Right lobe of liver (tissue), 6 donors: ENCODE measurements around the gene IL34. TPM values are rescaled to one million over a fixed set of nuclear protein-coding genes. Genes with fewer than 3 reads are reported as not detected.

Source experiments
- ATAC-seq, 4 donors: fragments of 200-7000 bp; cut with Tn5 transposase; one replicate each; pipeline ENCODE4 v1.9.1; 2020; ENCODE audit warnings: mild to moderate bottlenecking in 4 of 4, moderate library complexity in 4 of 4
- DNase-seq, 3 donors: peaks; one replicate each; pipeline ENCODE4 v3.0.0-alpha.2; 2020
- H3K27ac ChIP-seq, 3 donors: fragments of 200-600 bp; one replicate each; pipeline ENCODE4 v1.8.0; 2022
- H3K27me3 ChIP-seq, 2 donors: fragments of 200-600 bp; one replicate each; pipeline ENCODE4 v1.8.0; 2022
- H3K36me3 ChIP-seq, 4 donors: fragments of 200-600 bp; sonication (generic) in 1 of 4; one replicate each; pipeline versions ENCODE4 v1.5.1 to v1.8.0; 2017 to 2022; ENCODE audit warnings: control low read depth in 1 of 4
- H3K4me1 ChIP-seq, 4 donors: fragments of 200-600 bp; sonication (generic) in 1 of 4; one replicate each; pipeline versions ENCODE4 v1.5.1 to v1.8.0; 2017 to 2022; ENCODE audit warnings: control low read depth in 1 of 4
- H3K4me3 ChIP-seq, 3 donors: fragments of 200-600 bp; one replicate each; pipeline ENCODE4 v1.8.0; 2022
- H3K9me3 ChIP-seq, 4 donors: fragments of 200-600 bp; sonication (generic) in 1 of 4; one replicate each; pipeline versions ENCODE4 v1.5.1 to v1.8.0; 2017 to 2022; ENCODE audit warnings: control low read depth in 1 of 4
- CTCF ChIP-seq, 4 donors: fragments of 200-600 bp in 3 of 4; fragments of 450-650 bp in 1 of 4; IDR thresholded peaks; one replicate each; pipeline versions ENCODE4 v1.5.1 to v1.8.0; 2016 to 2022; ENCODE audit warnings: antibody characterized with exemption in 4 of 4, mild to moderate bottlenecking in 2 of 4
- POLR2A ChIP-seq: fragments of 450-650 bp; IDR thresholded peaks from one replicate; pipeline ENCODE4 v1.6.1; 2017; ENCODE audit warnings: antibody characterized with exemption, mild to moderate bottlenecking
- WGBS: methylation state at CpG from one replicate; pipeline ENCODE4 v1.1.6; 2018; ENCODE audit warnings: low coverage, low lambda C conversion rate; ENCODE audit not compliant: insufficient coverage; ENCODE audit errors: missing lambda C conversion rate; 5-methylcytosine and 5-hydroxymethylcytosine counted together
- intact Hi-C, 2 donors: fragments of 100-400 bp; cut with DNase I; formaldehyde crosslinking; loops; one replicate each; pipeline versions ENCODE4 v1.11.2 to v1.14.1; 2022
- total RNA-seq, 6 experiments: library from RNA; depleted of rRNA in 2 of 6; stranded (reverse); fragments of >200 nt in 2 of 6; fragmentation: NEBNext Ultra II Directional in 3 of 6; extraction: Animal tissue kit (Norgen Biotek cat#: 25700) in 3 of 6; gene quantifications; one replicate each; pipeline versions ENCODE4 v1.1.0 to v1.2.4, GENCODE V29; 2016 to 2023
- donor health status: DM: no; HTN: yes; CAD: no.
- donor health status: DM: no; HTN: no; CAD: no.
- donor health status: DM: no; HTN: no; CAD: no.
- donor health status: DM: no; HTN: yes; CAD: no.
- donor health status: DM: no; HTN: yes; CAD: no.

IL34 gene
- total RNA-seq, 6 experiments from 2014 or later, result 0.27 to 1.1 (median 0.49) TPM

- TF ChIP-seq CTCF (IDR thresholded peaks at IDR 0.05) (no peak), POLR2A (no peak)
These were observed 44.5 kb upstream of the IL34 start for GRCh38 chr16:70601576-70602575.

GRCh38 chr16:70602831-70603230, 43.5 kb upstream of the IL34 start:
- H3K27me3 ChIP-seq, result no peaks in the 10 kb centered on the region
- H3K36me3 ChIP-seq, result no peaks in the 10 kb centered on the region
- intact Hi-C loops, result no loop called here
- H3K4me1 ChIP-seq, result no peaks in the 10 kb centered on the region
- 80% methylated on average over 8 of the region's 8 CpGs for WGBS
- no peak overlapping the region for H3K4me3 ChIP-seq
- DNase-seq (no peak), ATAC-seq (no peak)
- TF ChIP-seq POLR2A (no peak), CTCF (IDR thresholded peaks at IDR 0.05) (no peak)
- no peak overlapping the region for H3K27ac ChIP-seq
- H3K9me3 ChIP-seq, result no peaks in the 10 kb centered on the region

More at GRCh38 chr16:70601576-70602575, 44.5 kb upstream of the IL34 start:
- Histone ChIP-seq H3K4me3 (no peak overlapping the region), H3K36me3 (no peaks in the 10 kb centered on the region), H3K27me3 (no peaks in the 10 kb centered on the region), H3K27ac (no peak overlapping the region), H3K4me1 (no peaks in the 10 kb centered on the region), H3K9me3 (no peaks in the 10 kb centered on the region)
- ATAC-seq, result no peak
- WGBS, result 59% methylated on average over 4 of the region's 8 CpGs
- intact Hi-C loops, result no loop called here
- DNase-seq, result no peak

GRCh38 chr16:70604407-70605282, 41.7 kb upstream of the IL34 start:
- WGBS, result 76% methylated on average over 6 of the region's 8 CpGs
- TF ChIP-seq CTCF (IDR thresholded peaks at IDR 0.05) (no peak), POLR2A (no peak)
- no peak for ATAC-seq
- no peaks in the 10 kb centered on the region for H3K4me1 ChIP-seq
- no peaks in the 10 kb centered on the region for H3K9me3 ChIP-seq
- no peak overlapping the region for H3K4me3 ChIP-seq
- no peaks in the 10 kb centered on the region for H3K27me3 ChIP-seq
- intact Hi-C loops, result no loop called here
- H3K36me3 ChIP-seq, result no peaks in the 10 kb centered on the region
- no peak for DNase-seq
- H3K27ac ChIP-seq, result no peak overlapping the region

- no peak overlapping the region for H3K4me3 ChIP-seq
- no peaks in the 10 kb centered on the region for H3K27me3 ChIP-seq
- TF ChIP-seq POLR2A, result no peak
- TF ChIP-seq CTCF (IDR thresholded peaks at IDR 0.05), result no peak
- WGBS, result 67% methylated on average over 1 of the region's 1 CpG
- H3K27ac ChIP-seq, result no peak overlapping the region
- H3K9me3 ChIP-seq, result no peaks in the 10 kb centered on the region
- DNase-seq, result no peak
- H3K36me3 ChIP-seq, result no peaks in the 10 kb centered on the region
- intact Hi-C loops, result no loop called here
- no peaks in the 10 kb centered on the region for H3K4me1 ChIP-seq
- ATAC-seq, result no peak
These were observed 41.1 kb upstream of the IL34 start for GRCh38 chr16:70605283-70605657.
